Esophagus squamous epithelium (tissue), 4 donors: Measurements from ENCODE around the gene RNF121.

ENCODE experiments used
- CTCF ChIP-seq, 6 experiments: fragments of 450-650 bp in 4 of 6; fragments of 200-600 bp in 2 of 6; sonication (generic) in 2 of 6; IDR thresholded peaks; one replicate each; pipeline ENCODE4 v1.5.1; 2016 to 2019; ENCODE audit warnings: antibody characterized with exemption in 6 of 6, mild to moderate bottlenecking in 4 of 6, moderate library complexity in 4 of 6
- POLR2A ChIP-seq, 4 donors: fragments of 450-650 bp; IDR thresholded peaks; one replicate each; pipeline ENCODE4 v1.6.1; 2017; ENCODE audit warnings: antibody characterized with exemption in 4 of 4, mild to moderate bottlenecking in 4 of 4, moderate library complexity in 3 of 4

GRCh38 chr11:71999362-71999761, 70.5 kb downstream of the RNF121 start:
- TF ChIP-seq CTCF (IDR thresholded peaks at IDR 0.05) (no peak), POLR2A (IDR thresholded peaks at IDR 0.05) (no peak)
